ENCODE data around the gene C1orf105. TPM values are rescaled to one million over a fixed set of nuclear protein-coding genes. Genes with fewer than 3 reads are reported as not detected.

The C1orf105 gene
- total and polyA plus RNA-seq, 2 experiments from 2014 or later = 0.23 to 2.2 TPM

Other genes starting within 250 kb of the C1orf105 start
- gene PIGC, start 23.4 kb downstream of the C1orf105 start, total RNA-seq = 38.6 and 42.0 TPM in 2 replicates
- 43.3 and 47.0 TPM in 2 replicates for gene PIGC, start 23.4 kb downstream of the C1orf105 start, polyA plus RNA-seq
- gene SUCO, start 112.5 kb downstream of the C1orf105 start, total RNA-seq = 97.0 and 113 TPM in 2 replicates
- gene SUCO, start 112.5 kb downstream of the C1orf105 start, polyA plus RNA-seq = 39.1 and 43.3 TPM in 2 replicates
- gene FASLG, start 238.4 kb downstream of the C1orf105 start, total RNA-seq = not detected in 2 replicates
- gene FASLG, start 238.4 kb downstream of the C1orf105 start, polyA plus RNA-seq = not detected in 2 replicates